ENCODE data around the gene CFC1.
"Not testable (repeated sequence)": the region's sequence is repeated elsewhere in the genome, so short reads cannot be mapped to it uniquely, and the experiment has no call there.

The CFC1 gene

DNA sequence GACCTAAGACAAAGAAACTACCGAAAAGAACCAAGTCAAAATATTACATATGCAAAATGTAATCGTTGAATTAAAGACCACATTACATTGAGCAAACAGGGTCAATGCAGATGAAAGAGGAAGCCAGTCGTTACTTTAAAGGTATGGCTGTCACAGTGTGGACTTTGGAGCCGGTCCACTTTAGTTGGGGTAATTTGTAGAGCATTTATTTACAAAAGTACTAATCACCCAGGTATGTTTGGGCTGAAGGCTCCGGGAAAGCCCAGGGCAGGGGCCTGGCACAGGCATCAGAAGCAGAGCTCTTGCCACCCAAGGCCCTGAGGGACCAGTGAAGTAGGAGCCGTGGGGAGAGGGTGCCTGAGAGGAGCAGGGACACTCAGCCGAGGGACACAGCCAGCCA is 15.8 kb downstream of the CFC1 start:
- not testable (repeated sequence) for DNase-seq (ENCODE audit: low spot score)

DNA sequence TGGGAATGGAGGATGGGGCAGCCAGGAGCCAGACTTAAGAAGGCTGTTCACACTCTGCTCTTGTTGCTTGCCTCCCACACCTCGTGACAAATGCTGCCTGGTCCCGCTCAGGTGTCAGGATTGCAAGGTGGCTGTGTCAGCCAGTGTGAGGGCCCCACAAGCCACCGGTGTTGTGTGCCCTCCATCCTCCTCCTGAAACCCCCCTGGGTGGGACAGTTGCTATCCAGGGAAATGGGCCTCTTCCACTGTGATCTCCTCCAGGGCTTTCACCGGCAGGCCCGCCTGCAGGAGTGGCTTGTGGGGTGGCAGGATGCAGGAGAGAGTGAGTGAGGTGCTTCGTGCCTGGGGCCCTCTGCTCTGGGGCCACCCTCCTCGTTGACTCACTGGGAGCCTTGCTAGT is 16.4 kb downstream of the CFC1 start:
- DNase-seq (ENCODE audit: low spot score), result not testable (repeated sequence)

DNA sequence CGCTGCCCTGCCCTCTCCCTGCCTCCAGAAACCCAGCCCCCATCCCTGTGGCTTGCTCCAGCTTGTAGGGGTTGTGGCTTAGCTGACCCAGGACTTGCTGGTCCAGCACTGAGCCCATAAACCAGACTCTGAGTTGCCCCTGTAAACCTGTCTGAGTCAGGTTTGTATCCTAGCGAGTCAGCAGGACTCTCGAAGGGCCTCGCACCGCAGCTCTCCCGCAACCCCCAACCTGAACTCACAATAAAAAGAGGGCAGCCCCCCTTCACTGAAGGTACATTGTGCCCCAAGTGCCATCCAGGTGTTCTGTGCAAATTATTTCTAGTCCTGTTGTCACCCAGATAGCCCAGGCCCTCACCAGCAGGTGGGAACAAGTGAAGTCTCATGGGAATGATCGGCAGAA is 17.9 kb downstream of the CFC1 start:
- not testable (repeated sequence) for DNase-seq (ENCODE audit: low spot score)

DNA sequence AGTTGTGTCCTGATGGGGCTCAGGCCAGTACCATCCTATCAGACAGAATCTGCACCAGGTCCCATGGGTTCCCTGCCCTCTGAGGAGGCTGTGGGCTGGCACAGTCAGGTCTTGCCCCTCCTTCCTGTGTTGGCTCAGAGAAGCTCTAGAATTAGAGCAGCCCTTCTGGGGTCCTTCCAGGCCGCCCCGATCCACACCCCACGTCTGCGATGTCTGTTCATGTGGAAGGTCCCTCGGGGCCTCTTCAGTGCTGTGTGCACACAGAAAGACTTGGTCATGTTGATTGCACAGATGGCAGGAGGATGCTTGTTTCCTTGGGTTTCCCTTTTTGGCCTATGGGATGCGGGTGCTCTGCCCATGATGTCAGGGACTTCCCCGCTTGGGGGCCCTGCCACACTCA is 20.3 kb downstream of the CFC1 start:
- not testable (repeated sequence) for DNase-seq (ENCODE audit: low spot score)

DNA sequence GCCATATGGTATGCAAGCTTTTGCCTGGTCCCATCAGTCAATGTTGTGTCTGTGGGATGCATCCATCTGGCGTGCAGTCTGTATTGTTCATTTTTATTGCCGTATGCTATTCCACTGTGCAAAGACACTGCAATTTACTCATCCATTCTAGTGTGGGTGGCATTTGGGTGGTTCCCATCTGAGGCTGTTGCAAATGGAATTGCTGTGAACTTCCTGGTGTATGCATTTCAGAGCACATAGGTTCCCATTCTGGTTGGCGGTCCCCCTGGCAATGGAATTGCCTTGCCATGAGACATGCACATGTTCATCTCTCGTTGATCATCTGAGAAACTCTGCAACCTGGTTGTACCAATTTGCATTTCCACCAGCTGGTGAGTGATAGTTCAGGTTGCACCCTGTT is 21.8 kb downstream of the CFC1 start:
- DNase-seq (ENCODE audit: low spot score), result not testable (repeated sequence)

DNA sequence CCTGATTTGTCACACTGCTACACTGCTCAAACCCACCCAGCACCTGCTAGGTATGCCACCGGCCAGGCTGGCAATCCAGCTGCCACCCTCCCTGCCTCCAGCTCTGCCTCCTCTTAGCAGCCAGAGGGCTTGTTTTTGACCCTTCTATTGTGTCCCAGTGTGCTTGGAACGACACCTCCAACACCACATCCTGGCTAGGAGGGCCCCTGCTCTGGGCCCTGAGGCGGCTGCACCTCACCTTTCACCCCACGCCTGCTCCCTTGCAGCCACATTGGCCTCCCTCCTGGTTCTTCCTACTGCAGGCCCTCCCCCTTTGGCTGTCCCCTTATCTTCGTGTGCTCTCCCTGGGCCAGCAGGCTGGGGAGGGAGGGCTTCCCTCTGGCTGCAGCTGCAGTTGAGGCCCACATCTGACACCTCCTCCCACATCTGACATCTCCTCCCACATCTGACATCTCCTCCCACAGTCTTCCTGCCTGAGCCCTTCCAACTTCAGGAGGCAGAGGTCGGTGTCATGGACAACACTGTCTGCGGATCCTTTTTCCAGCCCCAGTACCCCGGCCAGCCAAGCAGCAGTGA is 23.1 kb downstream of the CFC1 start:
- not testable (repeated sequence) for DNase-seq (ENCODE audit: low spot score)

DNA sequence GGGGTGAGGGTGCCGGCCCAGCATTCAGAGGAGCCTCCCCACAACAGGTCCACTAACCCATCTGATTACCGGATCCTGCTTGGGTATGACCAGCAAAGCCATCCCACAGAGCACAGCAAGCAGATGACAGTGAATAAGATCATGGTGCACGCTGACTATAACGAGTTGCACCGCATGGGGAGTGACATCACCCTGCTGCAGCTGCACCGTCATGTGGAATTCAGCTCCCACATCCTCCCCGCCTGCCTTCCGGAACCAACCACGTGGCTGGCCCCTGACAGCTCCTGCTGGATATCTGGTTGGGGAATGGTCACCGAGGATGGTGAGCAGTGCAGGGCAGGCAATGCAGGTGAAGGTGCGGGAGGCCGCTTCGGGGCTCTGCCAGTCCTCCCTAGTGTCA is 25.1 kb downstream of the CFC1 start:
- not testable (repeated sequence) for DNase-seq (ENCODE audit: low spot score)

DNA sequence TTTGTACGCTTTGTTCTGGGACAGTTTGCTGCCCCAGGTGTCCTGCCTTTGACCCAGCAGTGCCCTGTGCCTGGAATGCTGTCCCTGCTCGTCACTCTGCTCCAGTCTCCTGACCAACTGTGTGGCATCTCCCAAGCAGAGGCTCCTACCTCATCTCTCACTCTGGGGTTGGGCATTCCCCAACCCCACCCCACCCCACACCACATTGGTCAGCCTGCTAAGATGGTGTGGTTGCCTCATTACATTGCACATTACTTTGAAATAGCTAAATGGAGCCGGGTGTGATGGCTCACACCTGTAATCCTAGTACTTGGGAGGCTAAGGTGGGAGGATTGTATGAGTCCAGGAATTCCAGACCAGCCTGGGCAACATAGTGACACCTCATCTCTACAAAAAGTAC is 27.4 kb downstream of the CFC1 start:
- not testable (repeated sequence) for DNase-seq (ENCODE audit: low spot score)

DNA sequence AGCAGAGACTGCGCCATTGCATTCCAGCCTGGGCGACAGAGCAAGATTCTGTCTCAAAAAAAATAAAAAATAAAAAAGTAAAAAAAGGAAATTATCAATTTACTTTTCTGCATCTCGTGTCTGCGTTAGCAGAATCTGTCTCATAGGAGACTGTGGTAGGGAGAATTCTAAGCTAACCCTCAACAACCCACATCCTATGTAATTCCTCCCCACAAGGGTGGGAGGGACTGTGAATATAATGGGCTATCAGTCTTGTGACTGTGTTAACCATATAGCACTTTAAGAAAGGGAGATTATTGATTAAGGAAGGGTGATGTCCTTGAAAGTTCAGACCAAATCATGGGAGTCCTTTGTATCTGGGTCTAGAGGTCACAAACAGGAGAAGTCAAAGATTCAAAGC is 33.2 kb downstream of the CFC1 start:
- not testable (repeated sequence) for DNase-seq (ENCODE audit: low spot score)

DNA sequence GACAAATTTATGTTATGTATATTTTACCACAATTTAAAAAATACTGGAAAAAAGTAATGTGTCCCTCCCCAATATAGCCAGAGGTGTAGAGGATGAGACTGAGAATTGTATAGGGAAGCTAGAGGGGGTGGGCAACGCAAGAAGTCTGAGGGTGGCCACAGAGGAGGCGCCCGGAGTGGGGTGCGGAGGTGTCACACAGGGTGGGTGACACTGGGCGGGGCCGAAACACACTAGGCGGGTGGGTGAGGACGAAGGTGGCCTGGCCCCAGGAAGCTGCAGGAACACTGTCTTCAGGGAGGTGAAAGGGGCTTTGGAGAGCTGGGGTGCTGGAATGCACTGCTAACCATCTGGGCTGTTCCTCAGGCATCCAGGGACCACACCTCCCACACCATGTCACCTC is 42.9 kb downstream of the CFC1 start:
- DNase-seq (ENCODE audit: low spot score), result not testable (repeated sequence)

DNA sequence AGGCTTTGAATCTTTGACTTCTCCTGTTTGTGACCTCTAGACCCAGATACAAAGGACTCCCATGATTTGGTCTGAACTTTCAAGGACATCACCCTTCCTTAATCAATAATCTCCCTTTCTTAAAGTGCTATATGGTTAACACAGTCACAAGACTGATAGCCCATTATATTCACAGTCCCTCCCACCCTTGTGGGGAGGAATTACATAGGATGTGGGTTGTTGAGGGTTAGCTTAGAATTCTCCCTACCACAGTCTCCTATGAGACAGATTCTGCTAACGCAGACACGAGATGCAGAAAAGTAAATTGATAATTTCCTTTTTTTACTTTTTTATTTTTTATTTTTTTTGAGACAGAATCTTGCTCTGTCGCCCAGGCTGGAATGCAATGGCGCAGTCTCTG is 45.2 kb downstream of the CFC1 start:
- not testable (repeated sequence) for DNase-seq (ENCODE audit: low spot score)

DNA sequence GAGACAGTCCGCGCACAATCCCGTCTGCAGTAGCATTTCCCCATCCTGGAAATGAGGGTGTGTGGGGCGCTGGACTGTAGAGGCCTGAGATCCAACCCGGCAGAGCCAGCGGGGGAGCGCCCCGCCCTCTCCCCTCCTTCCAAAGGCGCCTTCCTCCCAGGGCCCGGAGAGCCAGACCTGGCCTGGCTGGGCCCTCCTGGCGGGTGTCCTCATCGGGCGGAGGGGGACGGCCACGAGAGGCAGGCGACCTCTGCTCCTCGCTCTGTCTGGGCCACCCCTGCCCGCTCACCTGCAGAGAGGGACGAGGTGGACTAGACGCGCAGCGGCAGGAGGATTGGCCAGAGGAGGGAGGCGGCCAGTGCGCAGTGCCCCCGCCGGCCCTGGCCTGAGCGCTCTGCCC is 49.9 kb downstream of the CFC1 start:
- DNase-seq (ENCODE audit: low spot score), result not testable (repeated sequence)

DNA sequence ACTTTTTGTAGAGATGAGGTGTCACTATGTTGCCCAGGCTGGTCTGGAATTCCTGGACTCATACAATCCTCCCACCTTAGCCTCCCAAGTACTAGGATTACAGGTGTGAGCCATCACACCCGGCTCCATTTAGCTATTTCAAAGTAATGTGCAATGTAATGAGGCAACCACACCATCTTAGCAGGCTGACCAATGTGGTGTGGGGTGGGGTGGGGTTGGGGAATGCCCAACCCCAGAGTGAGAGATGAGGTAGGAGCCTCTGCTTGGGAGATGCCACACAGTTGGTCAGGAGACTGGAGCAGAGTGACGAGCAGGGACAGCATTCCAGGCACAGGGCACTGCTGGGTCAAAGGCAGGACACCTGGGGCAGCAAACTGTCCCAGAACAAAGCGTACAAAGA is 51.0 kb downstream of the CFC1 start:
- not testable (repeated sequence) for DNase-seq (ENCODE audit: low spot score)

DNA sequence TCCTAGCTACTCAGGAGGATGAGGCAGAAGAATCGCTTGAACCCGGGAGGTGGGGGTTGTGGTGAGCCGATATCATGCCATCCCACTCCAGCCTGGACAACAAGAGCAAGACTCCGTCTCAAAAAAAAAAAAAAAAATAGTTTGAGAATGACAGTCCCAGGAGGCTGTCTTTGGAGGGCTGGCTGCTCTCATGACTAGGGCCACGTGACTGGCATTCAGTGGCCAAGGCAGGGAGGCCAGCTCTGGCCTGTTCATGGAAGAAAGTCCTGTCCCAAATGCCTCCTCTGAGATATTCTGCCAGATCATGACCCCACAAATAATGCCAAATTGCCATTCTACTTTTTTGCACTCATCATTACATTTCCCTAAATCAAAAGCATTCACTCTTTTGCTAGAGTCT is 54.4 kb downstream of the CFC1 start:
- not testable (repeated sequence) for DNase-seq (ENCODE audit: low spot score)

DNA sequence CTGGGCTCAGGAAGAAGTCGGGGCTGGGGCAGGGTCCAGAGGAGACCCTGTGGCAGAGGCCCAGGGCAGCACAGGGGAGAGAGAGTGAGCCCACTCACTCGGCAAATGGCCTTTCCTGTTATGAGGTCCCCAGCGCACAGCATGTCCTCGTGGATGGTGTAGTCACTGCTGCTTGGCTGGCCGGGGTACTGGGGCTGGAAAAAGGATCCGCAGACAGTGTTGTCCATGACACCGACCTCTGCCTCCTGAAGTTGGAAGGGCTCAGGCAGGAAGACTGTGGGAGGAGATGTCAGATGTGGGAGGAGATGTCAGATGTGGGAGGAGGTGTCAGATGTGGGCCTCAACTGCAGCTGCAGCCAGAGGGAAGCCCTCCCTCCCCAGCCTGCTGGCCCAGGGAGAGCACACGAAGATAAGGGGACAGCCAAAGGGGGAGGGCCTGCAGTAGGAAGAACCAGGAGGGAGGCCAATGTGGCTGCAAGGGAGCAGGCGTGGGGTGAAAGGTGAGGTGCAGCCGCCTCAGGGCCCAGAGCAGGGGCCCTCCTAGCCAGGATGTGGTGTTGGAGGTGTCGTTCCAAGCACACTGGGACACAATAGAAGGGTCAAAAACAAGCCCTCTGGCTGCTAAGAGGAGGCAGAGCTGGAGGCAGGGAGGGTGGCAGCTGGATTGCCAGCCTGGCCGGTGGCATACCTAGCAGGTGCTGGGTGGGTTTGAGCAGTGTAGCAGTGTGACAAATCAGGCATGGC is 55.4 kb downstream of the CFC1 start:
- not testable (repeated sequence) for DNase-seq (ENCODE audit: low spot score)

DNA sequence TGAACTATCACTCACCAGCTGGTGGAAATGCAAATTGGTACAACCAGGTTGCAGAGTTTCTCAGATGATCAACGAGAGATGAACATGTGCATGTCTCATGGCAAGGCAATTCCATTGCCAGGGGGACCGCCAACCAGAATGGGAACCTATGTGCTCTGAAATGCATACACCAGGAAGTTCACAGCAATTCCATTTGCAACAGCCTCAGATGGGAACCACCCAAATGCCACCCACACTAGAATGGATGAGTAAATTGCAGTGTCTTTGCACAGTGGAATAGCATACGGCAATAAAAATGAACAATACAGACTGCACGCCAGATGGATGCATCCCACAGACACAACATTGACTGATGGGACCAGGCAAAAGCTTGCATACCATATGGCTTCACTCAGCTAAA is 56.6 kb downstream of the CFC1 start:
- DNase-seq (ENCODE audit: low spot score), result not testable (repeated sequence)

Measured in CD4-positive, alpha-beta T cell treated with Interleukin-2 at 100 ng/mL for 4 hours (primary cell).